LNCAP (cell line): Measurements from ENCODE around the gene SORCS1.

Experiments used
- CTCF ChIP-seq: fragments of 450-650 bp; IDR thresholded peaks from 2 replicates; pipeline ENCODE4 v1.5.1; 2017; ENCODE audit warnings: mild to moderate bottlenecking

SORCS1 gene

GRCh38 chr10:106952033-106952432, 212.5 kb downstream of the SORCS1 start:
- no peak for TF ChIP-seq CTCF

- no peak for TF ChIP-seq CTCF
Observed at GRCh38 chr10:106949680-106950478, 214.6 kb downstream of the SORCS1 start.

- TF ChIP-seq CTCF = no peak
Observed at GRCh38 chr10:106947643-106948042, 216.9 kb downstream of the SORCS1 start.

- TF ChIP-seq CTCF = no peak
Observed at GRCh38 chr10:106942035-106942662, 222.4 kb downstream of the SORCS1 start.

- no peak for TF ChIP-seq CTCF
Observed at GRCh38 chr10:106941297-106942034, 223.0 kb downstream of the SORCS1 start.

GRCh38 chr10:106938513-106938912, 226.0 kb downstream of the SORCS1 start:
- no peak for TF ChIP-seq CTCF

GRCh38 chr10:106935978-106936451, 228.5 kb downstream of the SORCS1 start:
- no peak for TF ChIP-seq CTCF
